DOHH2 (cell line): ENCODE data around the gene IMMP2L.

ENCODE experiments used
- H3F3A ChIP-seq: fragments of 200-600 bp; sonication (generic), shearing (Covaris generic); 2 replicates; pipeline ENCODE4 v1.6.0; 2016; ENCODE audit warnings: antibody characterized with exemption, mild to moderate bottlenecking; ENCODE audit not compliant: control insufficient read depth, insufficient read depth
- H3K27ac ChIP-seq: fragments of 200-600 bp; sonication (generic); 2 replicates; pipeline ENCODE4 v1.5.1; 2014; ENCODE audit warnings: low read depth, mild to moderate bottlenecking, low read length, moderate library complexity
- H3K27me3 ChIP-seq: fragments of 200-600 bp; sonication (generic); 2 replicates; pipeline ENCODE4 v1.6.1; 2014; ENCODE audit warnings: mild to moderate bottlenecking, low read length, mixed read lengths; ENCODE audit not compliant: control insufficient read depth
- H3K36me3 ChIP-seq: fragments of 200-600 bp; sonication (generic); 2 replicates; pipeline ENCODE4 v1.6.1; 2014; ENCODE audit warnings: mild to moderate bottlenecking, low read length, moderate library complexity, mixed read lengths; ENCODE audit not compliant: control insufficient read depth
- H3K4me1 ChIP-seq: fragments of 200-600 bp; sonication (generic); 2 replicates; pipeline ENCODE4 v1.6.1; 2014; ENCODE audit warnings: mild to moderate bottlenecking, low read length, mixed read lengths; ENCODE audit not compliant: control insufficient read depth
- H3K4me2 ChIP-seq: fragments of 200-600 bp; sonication (generic); 2 replicates; pipeline ENCODE4 v1.6.0; 2014; ENCODE audit warnings: mild to moderate bottlenecking, low read length, moderate library complexity
- H3K4me3 ChIP-seq: fragments of 200-600 bp; sonication (generic); 2 replicates; pipeline ENCODE4 v1.5.1; 2014; ENCODE audit warnings: mild to moderate bottlenecking, low read length, mixed read lengths
- H3K79me2 ChIP-seq: fragments of 200-600 bp; sonication (generic); 2 replicates; pipeline ENCODE4 v1.6.1; 2014; ENCODE audit warnings: mild to moderate bottlenecking, low read length, mixed read lengths; ENCODE audit not compliant: control insufficient read depth
- H3K9me2 ChIP-seq: fragments of 200-600 bp; sonication (generic); replicated peaks from 2 replicates; pipeline ENCODE4 v1.6.1; 2014; ENCODE audit warnings: mild to moderate bottlenecking, low read length, mixed read lengths; ENCODE audit not compliant: control insufficient read depth
- H3K9me3 ChIP-seq: fragments of 200-600 bp; sonication (generic); 2 replicates; pipeline ENCODE4 v1.6.1; 2014; ENCODE audit warnings: antibody characterized with exemption, low read length, mixed read lengths; ENCODE audit not compliant: control insufficient read depth, insufficient read depth
- H4K20me1 ChIP-seq: fragments of 200-600 bp; sonication (generic); 2 replicates; pipeline ENCODE4 v1.6.0; 2014; ENCODE audit warnings: low read depth, mild to moderate bottlenecking, antibody characterized with exemption, low read length, moderate library complexity; ENCODE audit not compliant: control insufficient read depth, insufficient read depth
- EZH2phosphoT487 ChIP-seq: fragments of 200-600 bp; sonication (generic); IDR thresholded peaks from 2 replicates; pipeline ENCODE4 v1.6.1; 2017; ENCODE audit warnings: borderline replicate concordance, mild to moderate bottlenecking, antibody characterized with exemption, low read length, moderate library complexity, mixed read lengths
- TF ChIP-seq, protein P1 (sequence below): fragments of 200-600 bp; sonication (generic); IDR thresholded peaks from one replicate; pipeline ENCODE4 v1.5.1; 2014; ENCODE audit warnings: antibody characterized with exemption, mild to moderate bottlenecking, low read depth, low read length; ENCODE audit not compliant: poor library complexity, severe bottlenecking

IMMP2L gene

DNA sequence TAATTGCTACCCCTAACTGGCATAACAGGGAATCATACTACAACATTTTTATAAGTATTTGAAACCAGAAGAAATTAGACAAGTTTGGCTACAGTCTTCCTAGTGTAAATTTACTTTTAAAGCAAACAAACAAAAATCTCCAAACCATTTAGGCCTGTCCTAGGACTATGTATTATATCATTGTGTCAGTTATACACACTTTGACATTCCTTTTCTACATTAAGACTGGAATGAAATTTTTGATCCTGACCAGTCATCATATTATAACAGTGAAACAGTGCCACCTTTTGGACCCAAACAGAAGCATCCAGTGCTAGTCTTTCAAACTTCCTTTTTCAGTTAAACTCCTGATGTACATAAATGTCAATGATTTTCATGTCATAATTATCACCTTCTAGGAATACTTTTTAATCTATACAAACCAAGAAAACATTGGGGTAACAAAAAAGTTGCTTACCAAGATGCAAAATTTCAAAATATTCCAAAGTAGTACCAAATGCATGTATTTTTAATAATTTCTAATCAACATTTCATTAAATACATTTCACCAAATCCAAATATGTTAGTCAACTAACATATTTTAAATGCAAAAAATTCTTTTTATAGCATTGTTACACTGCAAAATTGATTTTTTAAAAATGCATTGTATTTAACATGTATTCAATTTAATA, 75.7 kb downstream of the IMMP2L start:
- Histone ChIP-seq H3K9me2 (no peaks in the 10 kb centered on the region), H3K4me2 (no peak overlapping the region), H3K27me3 (no peaks in the 10 kb centered on the region), H3K36me3 (no peaks in the 10 kb centered on the region), H3K9me3 (no peaks in the 10 kb centered on the region), H3K27ac (no peak overlapping the region), H3K4me1 (no peaks in the 10 kb centered on the region), H3K79me2 (no peaks in the 10 kb centered on the region), H4K20me1 (no peaks in the 10 kb centered on the region), H3K4me3 (no peak overlapping the region), H3F3A (peaks cover 8% of the 10 kb centered on the region; the same call in 1 of the 2 replicates)
- TF ChIP-seq, protein P1, sequence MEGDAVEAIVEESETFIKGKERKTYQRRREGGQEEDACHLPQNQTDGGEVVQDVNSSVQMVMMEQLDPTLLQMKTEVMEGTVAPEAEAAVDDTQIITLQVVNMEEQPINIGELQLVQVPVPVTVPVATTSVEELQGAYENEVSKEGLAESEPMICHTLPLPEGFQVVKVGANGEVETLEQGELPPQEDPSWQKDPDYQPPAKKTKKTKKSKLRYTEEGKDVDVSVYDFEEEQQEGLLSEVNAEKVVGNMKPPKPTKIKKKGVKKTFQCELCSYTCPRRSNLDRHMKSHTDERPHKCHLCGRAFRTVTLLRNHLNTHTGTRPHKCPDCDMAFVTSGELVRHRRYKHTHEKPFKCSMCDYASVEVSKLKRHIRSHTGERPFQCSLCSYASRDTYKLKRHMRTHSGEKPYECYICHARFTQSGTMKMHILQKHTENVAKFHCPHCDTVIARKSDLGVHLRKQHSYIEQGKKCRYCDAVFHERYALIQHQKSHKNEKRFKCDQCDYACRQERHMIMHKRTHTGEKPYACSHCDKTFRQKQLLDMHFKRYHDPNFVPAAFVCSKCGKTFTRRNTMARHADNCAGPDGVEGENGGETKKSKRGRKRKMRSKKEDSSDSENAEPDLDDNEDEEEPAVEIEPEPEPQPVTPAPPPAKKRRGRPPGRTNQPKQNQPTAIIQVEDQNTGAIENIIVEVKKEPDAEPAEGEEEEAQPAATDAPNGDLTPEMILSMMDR: peak; percentile 93
- TF ChIP-seq EZH2phosphoT487: no peak

DNA sequence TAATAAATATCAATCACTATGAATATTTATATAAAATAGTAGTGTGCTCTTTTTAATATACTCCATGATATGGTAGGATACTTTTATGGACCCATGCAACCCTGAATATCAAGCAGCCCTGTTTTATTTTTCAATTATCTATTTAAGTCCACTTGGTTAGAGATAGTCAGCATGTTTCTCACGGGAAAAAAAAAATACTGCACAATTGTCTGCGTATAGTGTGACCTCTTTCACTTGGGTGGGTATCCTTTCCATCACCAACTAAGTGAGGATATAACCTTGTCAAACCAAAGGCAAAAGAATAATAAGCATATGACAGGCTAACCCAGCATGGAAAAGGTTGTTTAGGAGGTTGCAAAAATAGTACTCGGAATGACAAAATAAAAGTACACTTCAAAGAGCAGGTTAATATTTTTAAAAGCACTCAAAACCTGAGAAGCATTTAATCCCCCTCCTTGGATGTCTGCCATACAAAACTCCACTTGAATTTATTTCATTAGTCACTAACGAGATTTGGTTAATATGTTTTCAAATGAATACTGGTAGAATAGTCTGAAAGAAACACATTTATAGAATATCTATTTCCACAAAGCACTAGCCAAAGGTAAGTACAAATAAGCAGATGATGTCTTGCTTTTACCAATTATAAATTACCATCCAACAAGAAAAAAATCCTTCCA, 76.5 kb downstream of the IMMP2L start:
- TF ChIP-seq, protein P1: no peak
- no peak for TF ChIP-seq EZH2phosphoT487
- no peaks in the 10 kb centered on the region for H3K79me2 ChIP-seq
- H3K4me1 ChIP-seq: no peaks in the 10 kb centered on the region
- H3K4me3 ChIP-seq: no peak overlapping the region
- no peaks in the 10 kb centered on the region for H3K9me3 ChIP-seq
- H3F3A ChIP-seq: peaks cover 8% of the 10 kb centered on the region; the same call in 1 of the 2 replicates
- H3K27me3 ChIP-seq: no peaks in the 10 kb centered on the region
- no peaks in the 10 kb centered on the region for H4K20me1 ChIP-seq
- no peaks in the 10 kb centered on the region for H3K9me2 ChIP-seq
- H3K36me3 ChIP-seq: no peaks in the 10 kb centered on the region
- no peak overlapping the region for H3K27ac ChIP-seq
- no peak overlapping the region for H3K4me2 ChIP-seq

DNA sequence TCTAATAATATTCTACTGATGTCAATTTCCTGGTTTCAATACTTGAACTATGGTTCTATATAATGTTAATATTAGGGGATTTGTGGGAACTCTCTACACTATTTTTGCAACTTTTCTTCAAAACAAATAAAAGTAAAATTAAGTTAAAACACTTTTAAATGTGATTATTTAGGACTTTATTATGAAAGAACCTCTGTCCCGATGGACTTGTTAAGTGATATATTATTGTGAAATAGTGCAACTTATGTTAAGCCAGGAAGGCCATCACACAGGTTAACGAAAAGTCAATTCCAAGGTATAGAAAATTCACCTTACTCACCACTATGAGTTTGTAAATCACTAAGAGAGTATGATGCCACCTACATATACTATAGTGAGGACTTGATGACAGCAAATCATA, 79.2 kb downstream of the IMMP2L start:
- Histone ChIP-seq H3K4me1 (no peaks in the 10 kb centered on the region), H3K9me3 (no peaks in the 10 kb centered on the region), H3K4me2 (no peak overlapping the region), H3K27me3 (no peaks in the 10 kb centered on the region), H3K79me2 (no peaks in the 10 kb centered on the region), H3K4me3 (no peak overlapping the region), H4K20me1 (no peaks in the 10 kb centered on the region), H3F3A (peaks cover 5% of the 10 kb centered on the region; the same call in 1 of the 2 replicates), H3K9me2 (no peaks in the 10 kb centered on the region), H3K36me3 (no peaks in the 10 kb centered on the region), H3K27ac (no peak overlapping the region)
- TF ChIP-seq, protein P1: no peak
- TF ChIP-seq EZH2phosphoT487: no peak
